Activated CD4-positive, alpha-beta T cell treated with anti-CD3 and anti-CD28 coated beads for 24 hours (primary cell): ENCODE data around the gene AIFM1.
"Not testable (repeated sequence)": the region's sequence is repeated elsewhere in the genome, so short reads cannot be mapped to it uniquely, and the experiment has no call there.

Experiments used
- DNase-seq, 2 donors: peaks; one replicate each; pipeline ENCODE4 v3.0.0-alpha.2; 2020; ENCODE audit warnings: low read depth in 2 of 2

AIFM1 gene

GRCh38 chrX:130118441-130119311 is 47.0 kb downstream of the AIFM1 start:
- no peak for DNase-seq

DNA sequence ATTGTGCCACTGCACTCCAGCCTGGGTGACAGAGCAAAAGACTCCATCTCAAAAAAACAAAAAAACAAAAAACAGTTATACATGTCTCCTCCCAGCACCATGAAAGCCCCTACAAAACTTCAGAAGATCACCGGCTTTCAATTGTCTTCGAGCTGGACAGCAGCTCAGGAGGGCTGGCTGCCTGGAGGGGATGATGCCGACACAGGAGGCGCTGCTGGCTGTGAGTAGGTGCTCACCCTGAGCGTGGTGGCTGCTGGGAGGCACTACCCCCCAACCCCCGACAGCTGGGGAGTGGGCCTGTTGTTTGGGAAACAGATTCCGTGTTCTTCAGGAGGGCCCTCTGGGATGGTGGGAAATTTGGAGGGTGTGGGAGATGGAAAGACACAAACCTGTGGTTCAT is 48.5 kb downstream of the AIFM1 start:
- DNase-seq: no peak

DNA sequence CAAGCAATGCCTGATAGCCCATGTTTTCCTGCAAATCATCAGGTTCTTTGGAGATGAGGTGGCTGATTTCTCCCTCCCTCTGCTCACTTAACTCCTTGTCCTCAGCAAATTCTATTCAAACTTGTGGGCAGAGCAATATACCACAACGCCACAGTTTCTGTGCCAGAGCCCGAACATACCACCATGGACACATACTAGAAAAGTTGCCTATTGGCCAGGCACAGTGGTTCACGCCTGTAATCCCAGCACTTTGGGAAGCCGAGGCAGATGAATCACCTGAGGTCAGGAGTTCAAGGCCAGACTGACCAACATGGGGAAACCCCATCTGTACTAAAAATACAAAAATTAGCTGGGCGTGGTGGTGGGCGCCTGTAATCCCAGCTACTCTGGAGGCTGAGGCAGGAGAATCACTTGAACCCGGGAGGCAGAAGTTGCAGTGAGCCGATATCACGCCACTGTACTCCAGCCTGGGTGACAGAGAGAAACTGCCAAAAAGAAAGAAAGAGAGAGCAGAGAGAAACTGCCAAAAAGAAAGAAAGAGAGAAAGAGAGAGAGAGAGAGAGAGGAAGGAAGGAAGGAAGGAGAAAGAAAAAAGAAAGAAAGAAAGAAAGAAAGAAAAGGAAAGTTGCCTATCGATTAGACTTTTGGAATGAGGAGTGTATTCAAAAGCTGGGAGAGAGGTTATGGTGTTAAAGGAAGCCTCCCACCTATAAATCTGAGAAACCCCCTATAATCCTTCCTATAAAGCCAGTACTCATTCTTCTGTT is 50.3 kb downstream of the AIFM1 start:
- not testable (repeated sequence) for DNase-seq

- no peak for DNase-seq
Measured at GRCh38 chrX:130114141-130114588, 51.5 kb downstream of the AIFM1 start.

- no peak for DNase-seq
Measured at GRCh38 chrX:130111220-130112154, 54.2 kb downstream of the AIFM1 start.

DNA sequence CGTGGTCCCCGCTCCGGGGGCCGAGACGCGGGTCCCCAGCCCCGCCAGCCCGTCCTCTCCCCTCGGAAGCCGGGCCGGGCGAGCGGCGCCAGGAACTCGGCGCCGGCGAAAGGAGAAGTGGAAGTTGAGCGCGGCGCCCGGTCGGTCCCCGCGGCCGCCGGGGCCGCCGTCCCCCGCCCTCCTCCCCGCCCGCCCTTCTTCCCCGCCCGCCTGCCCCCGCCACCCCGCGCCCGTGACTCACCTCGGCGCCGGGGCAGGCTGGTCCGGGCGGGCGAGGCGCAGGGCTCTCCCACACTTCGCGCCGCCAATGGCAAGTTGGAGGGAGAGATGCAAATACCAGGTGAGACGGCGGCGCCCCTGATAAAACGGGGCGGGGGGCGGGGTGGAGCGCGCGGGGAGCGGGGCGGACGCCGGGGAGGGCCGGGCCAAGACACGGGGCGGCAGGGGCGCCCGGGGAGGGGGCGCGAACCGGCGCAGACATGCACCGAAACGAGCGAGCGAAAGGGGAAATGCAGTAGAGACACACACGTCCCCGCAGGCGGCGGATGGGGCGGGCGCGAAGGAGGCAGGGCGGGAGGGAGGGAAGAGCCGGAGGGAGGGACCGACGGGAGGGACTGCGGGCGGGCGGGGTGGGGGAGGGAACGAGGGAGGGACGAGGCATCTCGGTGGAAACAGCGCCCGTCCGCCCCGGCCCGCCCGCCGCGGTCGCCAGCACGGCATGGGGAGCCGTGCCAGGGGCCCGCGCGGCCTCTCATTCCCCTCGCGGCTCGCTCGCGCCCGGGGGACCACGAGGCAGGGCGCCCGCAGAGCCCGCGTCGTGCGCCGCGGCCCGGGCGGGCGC is 55.0 kb downstream of the AIFM1 start, which contains the start of gene ELF4:
TSS of gene ELF4 (minus strand) at position 119 of the 841 bp plus-strand sequence. CDS start 29,167 bp downstream, outside the sequence.
- DNase-seq: peak in 1 of 2 donors; percentile 33

DNA sequence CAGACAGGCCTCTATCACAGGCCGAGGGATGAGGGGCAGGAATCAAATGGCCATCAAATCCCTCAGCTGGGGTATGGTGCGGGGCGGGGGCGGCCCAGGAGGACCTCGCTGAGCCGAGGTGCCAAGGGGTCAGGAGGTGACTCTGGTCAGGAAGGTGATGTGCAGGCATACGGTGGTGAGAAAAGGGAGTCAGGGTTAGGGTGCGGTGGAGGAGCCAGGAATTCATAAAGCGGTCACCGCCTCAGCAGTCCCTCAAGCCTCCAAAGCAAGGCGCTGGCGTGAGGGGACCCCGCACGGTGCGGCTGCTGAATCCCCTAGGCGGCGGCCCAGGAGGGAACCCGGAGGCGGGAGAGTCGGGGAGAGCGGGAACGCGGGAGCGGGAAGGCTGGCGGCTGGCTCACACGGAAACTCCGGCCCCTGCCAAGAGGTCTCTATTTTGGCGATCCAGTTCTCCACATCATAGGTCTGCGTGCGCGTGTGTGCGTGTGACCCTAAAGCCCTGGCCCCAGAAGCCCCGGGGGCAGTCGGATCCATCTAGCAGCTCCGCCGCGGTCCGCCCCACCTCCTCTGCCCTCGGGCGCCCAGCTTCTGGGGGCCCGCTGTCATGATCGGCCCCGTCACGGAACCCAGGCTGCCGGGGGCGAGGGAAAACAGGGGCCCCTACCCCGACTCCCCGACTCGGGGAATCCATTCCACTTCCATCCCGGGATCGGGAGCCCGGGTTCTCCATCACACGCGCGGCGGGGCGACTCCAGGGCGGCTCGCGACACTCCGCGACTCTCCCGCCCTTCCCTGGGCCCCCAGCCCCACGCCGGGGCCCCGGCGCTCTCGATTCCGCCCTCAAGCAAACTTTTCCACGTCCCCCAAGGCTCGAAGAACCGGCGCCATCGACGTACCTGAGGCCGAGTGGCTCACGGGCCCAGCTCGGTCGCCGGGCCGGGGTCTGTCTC is 55.9 kb downstream of the AIFM1 start:
- DNase-seq: no peak

DNA sequence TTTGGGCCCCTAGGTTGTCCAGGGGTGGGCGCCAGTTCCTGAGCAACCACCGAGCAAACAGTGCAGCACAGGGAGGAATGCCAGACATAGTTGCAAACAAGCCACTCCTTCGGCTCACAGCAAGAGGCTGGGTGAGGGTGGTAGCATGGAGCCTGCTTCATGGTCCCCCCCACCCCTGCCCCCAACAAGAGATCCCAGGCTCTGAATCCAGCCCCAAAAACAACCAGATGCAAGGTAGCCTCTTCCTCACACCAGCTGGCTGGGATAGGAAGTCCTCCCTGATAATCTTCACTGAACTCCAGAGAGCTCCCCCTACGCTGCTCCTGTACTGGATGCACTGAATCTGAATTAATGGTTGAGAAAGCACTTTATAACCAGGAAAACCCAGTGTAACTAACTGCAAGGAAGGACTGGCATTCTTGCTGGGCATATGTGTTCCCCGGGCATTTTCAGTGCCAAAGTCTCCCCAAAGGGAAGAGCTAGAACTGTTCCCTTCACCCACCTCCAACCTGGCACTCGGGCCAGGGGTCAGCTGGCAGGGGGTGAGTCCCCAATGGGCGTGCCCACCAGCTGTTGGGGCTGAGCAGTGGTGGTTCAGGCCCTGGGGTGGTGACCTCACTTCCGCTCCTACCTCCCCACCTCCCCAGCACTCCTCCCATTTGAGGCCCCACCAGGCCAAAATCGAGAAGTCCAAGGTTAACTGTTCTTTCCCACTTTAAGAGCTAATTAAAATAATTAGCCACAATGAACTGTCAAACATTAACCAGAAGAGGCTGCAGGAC is 56.8 kb downstream of the AIFM1 start:
- DNase-seq: no peak

GRCh38 chrX:130106071-130106470 is 59.6 kb downstream of the AIFM1 start:
- no peak for DNase-seq

DNA sequence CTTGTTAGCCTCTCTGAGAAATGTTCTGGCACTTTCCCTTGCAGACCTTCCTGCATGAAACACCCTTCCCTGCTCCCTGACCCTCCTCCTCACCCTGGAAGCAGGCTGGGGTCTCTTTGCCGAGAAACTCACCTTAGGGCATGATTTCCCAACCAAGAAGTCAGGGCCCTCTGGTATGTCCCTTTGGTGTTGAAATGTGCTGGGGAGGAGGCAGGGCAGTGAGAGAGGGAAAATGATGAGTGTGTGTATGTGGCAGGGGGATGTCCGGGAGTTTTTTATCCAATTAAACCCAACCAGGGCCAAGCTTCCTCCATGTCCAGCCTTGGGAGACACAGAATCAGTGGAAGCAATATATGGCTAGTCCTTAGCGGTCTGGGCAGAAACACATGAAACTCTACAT is 60.4 kb downstream of the AIFM1 start:
- DNase-seq: no peak

DNA sequence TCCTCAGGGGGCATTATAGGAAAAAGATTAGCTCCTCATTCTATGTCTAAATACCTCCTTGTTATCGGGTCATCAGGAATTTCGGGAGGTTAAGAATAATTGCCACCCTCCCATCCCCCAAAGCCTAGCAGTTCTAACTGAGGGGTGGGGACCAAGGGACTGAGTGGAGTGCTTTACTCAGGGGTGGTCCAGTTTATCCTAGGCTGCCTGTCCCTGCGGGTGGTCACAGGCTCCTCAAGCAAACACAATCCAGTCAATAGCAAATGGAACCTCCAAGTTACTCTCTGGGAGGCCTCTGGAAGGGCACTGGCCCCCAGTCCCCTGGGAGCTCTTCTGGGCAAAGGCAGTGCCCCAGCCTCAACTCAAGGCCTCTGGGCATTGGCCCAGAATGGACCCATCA is 62.0 kb downstream of the AIFM1 start:
- DNase-seq: no peak

GRCh38 chrX:130100180-130100579 is 65.5 kb downstream of the AIFM1 start:
- no peak for DNase-seq

GRCh38 chrX:130098210-130098552 is 67.5 kb downstream of the AIFM1 start:
- DNase-seq: no peak

- no peak for DNase-seq
Measured at GRCh38 chrX:130097507-130098209, 68.0 kb downstream of the AIFM1 start.

- no peak for DNase-seq
Measured at GRCh38 chrX:130095249-130096030, 70.2 kb downstream of the AIFM1 start.

- DNase-seq: no peak
Measured at GRCh38 chrX:130094696-130095095, 70.9 kb downstream of the AIFM1 start.

GRCh38 chrX:130093271-130093670 is 72.4 kb downstream of the AIFM1 start:
- DNase-seq: no peak
